Stimulated activated CD4-positive, alpha-beta T cell treated with anti-CD3 and anti-CD28 coated beads, Interleukin-15, amount 100 ng/mL, for 1 hour (primary cell): Measurements from ENCODE around the gene CD82.

ENCODE experiments used
- DNase-seq, 2 donors: peaks; one replicate each; pipeline ENCODE4 v3.0.0-alpha.2; 2020; ENCODE audit warnings: low read depth in 1 of 2, low spot score in 1 of 2

The CD82 gene

DNA sequence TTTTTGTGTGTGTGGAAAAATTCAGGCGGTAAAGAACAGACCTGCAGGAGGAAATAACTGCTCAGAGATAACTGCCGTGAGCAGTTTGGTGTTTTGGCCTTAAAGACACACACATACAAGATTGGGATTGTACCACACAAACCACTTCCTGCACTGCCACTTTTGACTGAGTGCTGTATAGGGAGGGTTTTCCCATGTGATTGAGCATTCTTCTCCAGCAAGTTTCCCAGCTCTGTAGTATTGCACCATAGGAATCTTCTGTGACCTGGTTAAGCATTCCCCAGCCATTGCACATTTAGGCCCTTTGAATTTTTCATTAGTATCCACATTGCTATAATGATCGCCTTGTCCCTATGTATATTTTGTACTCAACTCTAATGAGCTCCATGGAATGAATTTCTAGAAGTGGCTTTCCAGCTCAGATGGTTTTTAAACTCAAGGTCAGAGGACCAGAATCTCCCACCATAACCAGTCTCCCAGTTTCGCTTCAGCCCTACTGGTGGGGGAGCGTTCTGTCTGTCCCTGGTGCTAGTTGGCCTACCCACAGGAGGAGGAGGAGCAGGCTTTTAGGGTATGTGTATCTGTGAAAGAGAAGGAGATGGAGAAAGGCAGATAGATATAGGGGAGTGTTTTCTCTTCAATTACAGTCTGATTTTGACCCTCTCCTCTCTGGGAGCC, 9.3 kb downstream of the CD82 start:
- peak in 1 of 2 donors; percentile 17 for DNase-seq

DNA sequence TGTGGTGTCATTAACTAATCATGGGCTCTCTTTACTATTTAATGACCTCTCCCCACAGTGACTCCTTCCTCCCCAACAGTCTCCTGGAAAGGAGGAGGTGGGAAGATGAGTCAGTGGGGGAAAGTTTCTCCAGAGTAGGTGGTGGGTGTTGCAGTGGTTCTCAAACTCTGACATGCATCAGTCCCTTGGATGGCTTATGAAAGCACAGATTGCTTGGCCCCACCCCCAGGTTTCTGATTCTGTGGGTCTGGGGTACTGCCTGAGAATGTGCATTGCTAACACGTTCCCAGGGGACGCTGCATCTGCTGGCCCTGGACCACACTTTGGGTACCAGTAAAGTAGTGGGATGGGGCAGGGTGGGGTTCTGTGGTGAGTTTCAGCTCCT, 9.8 kb downstream of the CD82 start:
- DNase-seq = no peak

GRCh38 chr11:44575962-44576361, 10.5 kb downstream of the CD82 start:
- no peak for DNase-seq

GRCh38 chr11:44576656-44577055, 11.2 kb downstream of the CD82 start:
- DNase-seq = no peak

DNA sequence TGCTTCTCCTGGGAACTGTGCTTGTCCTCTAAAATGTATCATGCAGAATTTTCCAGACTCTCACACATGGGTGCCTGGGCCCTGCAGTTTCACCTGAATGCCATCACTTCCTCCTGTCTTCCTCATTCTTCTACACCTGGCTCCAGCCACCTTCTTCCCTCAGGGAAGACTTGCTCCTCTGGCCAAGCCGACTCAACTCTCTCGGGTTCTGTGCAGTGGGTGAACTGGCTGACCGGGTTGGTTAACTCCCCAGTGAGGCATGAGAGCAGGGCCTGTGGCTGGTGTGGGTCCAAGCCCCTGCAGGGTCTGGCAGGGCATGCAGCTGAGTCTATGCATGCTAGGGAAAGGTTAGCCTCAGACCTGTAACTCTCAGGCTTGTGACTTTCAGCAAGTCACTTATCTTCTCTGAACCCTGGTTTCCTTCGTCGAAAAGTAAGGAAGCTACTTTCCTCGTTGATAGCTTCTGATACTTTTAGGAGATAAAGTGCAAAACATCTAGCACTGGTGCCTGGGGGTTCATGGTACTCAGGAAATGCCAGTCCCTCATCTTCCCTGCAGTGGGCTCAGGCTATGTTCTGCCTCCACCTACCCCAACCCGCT, 11.9 kb downstream of the CD82 start:
- no peak for DNase-seq

DNA sequence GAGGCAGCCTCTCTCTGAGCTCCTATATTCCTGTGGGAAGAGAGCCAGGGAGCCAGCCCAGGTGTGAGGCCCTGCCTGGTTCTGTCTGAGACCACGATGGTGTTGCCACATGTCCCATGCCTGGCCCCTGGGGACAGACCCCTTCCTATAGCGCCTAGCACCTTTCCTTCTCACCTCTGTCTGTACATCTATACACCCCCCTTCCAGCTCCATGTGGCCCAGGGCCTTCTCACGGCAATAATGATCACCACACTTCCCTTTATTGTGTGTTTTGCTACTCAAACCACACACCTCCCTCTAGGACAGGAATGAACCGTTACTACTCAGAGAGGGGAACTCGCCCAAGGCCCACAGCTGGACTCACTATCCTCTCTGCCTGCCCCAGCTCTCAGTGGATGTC, 12.8 kb downstream of the CD82 start:
- no peak for DNase-seq

DNA sequence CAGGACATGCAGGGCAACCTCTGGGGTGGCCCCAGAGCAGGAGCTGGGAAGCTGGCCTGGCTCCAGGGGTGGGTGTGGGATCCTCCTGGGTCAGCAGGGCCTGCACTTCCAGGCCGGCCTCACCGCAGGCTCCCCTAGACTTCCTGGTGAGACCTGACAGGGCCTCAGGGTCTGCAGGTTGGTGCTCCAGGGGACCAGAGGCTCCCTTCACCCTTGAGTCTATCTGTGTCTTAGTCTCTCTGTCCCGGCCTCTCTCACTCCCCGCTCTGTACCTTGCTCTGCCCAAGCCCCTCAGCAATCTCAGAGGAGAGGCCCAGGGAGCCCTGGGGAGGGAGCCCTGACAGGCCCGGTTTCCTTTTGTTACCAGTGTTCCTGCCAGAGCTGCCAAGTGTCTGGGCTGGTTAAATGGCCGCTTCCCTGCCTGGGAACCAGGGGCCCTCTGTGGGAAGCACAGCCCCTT, 13.9 kb downstream of the CD82 start:
- no peak for DNase-seq

- DNase-seq = no peak
Measured at GRCh38 chr11:44580701-44581100, 15.2 kb downstream of the CD82 start.

DNA sequence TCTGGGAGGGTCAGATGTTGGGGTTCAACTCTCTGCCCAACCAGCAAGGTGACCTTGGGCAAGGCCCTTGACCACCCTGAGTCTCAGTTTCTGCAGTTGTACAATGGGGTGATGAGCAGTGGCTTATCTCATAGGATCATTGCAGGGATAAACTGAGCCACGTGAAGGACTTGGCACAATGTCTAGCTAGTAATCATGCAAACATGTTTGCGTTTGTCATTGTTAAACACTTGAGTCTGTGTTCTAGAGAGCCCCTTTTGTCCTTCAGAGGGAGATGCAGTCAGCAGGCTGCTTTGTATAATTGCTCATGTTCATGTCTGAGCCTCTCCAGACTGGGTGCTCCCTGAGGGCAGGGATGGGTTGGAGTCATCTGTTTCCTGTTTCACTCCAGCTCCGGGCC, 15.8 kb downstream of the CD82 start:
- DNase-seq = no peak

DNA sequence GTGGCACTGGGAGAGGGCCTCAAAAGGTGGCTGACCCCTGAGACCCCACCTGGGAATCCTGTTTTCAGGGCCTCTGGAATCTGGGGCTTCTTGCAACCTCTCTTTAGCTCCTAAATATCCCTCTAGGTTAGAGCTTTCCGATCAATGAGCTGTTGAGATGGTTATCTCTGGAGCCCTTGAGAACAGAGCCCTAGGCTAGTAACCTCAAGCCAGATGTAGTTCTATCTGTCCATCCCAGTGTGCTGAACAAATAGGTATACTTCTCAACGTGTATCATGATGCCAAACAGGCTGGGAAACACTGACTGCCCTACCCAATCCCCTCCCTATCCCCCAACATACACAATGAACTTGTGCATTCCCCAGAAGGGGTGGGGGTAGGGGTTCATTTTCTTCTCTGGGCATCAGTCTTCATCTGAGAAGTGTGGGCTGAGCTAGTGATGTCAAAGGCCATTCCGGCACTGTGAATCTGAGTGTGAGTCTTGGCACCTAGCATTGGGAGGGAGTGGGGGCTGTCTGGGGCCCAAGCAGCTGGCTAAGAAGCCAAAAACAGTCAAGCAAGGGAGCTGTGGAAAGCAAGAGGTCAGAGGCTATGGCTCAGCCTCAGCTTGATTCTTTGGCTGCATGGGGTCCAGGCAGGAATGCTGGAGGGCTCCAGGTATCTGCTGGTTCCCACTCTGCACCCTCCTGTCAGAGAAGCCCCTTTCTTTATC, 17.3 kb downstream of the CD82 start:
- no peak for DNase-seq

- no peak for DNase-seq
Measured at GRCh38 chr11:44583353-44583669, 17.8 kb downstream of the CD82 start.

DNA sequence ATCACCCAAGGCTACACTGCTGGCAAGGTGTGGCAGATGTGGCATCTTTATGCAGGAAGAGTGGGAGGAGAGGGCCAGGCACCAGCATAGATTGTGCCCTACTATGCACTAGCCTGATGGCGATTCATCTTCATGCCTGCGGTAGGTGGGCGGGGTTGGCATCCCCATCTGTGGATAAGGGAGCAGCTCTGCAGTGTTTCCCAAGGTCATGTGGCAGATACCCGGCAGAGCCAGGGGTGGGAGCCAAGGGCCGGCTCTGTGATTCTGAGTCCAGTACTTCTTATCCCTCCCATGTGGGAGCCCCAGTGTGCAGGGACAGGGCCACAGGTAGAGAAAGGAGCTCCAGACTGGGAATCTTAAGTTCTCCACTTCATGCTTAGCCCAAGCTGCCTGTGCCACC, 20.0 kb downstream of the CD82 start:
- no peak for DNase-seq

- no peak for DNase-seq
Measured at GRCh38 chr11:44589301-44589700, 23.8 kb downstream of the CD82 start.

GRCh38 chr11:44590769-44591168, 25.3 kb downstream of the CD82 start:
- DNase-seq = no peak

DNA sequence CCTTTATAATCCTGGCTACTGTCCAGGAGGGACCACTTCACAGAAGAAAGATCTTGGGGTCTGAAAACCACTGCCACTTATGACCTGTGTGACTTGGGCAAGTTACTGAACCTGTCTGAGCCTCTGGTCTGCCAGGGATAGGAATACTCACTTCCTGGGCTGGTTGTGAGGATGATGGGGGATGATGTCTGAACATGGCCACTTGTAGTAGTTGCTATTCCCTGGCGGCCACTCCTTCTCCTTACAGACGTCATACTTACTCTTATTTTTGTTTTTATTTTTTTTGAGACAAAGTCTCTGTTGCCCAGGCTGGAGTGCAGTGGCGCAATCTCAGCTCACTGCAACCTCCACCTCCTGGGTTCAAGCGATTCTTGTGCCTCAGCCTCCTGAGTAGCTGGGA, 26.1 kb downstream of the CD82 start:
- no peak for DNase-seq

DNA sequence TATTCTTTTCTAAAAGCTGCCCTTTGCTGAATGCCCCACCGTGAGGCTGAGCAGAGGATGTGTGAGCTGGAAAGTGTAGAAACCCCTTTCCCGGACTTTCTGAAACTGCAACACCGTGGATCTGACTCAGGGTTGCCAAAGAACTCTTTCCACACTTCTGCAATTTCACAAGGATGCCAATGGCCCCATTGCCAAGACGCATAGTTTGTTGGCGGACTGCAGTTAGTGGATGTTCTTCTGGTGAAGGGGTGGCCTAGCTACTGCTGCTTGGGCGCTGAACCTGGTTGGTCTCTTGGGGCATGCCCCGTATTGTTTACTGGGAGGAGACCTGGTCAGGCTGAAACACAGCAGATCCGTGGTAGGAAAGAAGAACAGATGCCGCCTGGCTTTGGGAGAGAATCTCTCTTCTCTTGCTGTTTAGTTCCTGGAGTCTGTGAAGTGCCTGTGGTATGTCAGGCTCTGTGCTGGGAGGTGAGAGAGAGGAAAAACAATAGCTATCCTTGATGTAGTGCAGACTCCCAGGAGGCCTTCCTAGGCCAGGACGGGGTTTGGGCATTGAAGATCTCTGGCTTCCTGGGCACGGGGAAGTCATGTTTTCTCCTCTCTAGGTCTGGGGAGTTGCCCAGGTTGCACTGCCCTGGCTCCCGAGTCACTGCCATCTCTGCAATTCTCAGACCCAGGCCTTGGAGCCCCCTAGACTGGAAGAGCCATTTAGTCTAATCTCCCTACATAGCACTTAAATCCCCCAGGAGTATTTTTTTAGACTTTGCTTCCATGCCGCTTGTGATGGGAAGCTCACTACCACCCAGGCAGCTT, 26.9 kb downstream of the CD82 start:
- no peak for DNase-seq

DNA sequence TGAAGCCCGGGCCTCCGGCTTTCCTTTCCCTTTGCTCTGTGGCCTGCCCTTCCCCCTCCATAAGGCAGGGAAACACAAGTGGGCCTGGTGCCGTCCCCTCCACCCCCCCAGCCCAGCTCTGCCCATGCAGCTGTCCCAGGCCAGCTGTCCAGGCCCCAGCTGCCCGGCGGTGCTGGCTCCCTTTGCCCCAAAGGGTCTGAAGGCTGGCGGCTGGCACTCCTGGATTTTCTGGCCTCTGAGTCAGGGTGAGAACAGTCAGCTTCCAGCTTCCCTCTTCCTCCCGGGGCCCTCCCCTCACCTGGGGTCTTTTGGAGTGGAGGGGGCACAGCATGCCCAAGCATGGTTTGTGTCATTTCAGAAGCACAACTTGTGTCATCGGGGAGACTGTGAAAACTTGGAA, 27.8 kb downstream of the CD82 start:
- DNase-seq = no peak

GRCh38 chr11:44595006-44595405, 29.5 kb downstream of the CD82 start:
- no peak for DNase-seq

DNA sequence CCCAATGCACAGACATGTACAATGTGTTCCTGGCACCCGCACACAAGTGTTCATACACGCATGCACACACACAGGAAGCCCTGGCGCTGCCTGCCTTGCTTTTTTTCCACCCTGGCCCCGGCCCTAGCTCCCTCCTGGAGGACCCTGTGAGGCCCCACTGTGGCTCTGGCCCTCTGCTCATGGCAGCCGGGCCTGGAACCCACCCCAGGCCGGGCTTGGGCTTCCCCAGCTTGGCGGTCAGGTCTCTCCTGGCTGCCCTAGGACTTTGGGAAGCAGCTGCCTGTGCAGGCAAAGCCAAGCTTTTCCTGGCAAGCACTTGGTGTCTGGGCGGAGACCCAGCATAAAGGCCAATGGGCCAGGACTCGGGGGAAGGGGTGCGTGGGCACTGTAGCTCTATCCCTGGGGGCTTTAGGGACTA, 30.5 kb downstream of the CD82 start:
- DNase-seq = no peak

GRCh38 chr11:44596525-44597276, 31.2 kb downstream of the CD82 start:
- peak; percentile 32 to 42 for DNase-seq

DNA sequence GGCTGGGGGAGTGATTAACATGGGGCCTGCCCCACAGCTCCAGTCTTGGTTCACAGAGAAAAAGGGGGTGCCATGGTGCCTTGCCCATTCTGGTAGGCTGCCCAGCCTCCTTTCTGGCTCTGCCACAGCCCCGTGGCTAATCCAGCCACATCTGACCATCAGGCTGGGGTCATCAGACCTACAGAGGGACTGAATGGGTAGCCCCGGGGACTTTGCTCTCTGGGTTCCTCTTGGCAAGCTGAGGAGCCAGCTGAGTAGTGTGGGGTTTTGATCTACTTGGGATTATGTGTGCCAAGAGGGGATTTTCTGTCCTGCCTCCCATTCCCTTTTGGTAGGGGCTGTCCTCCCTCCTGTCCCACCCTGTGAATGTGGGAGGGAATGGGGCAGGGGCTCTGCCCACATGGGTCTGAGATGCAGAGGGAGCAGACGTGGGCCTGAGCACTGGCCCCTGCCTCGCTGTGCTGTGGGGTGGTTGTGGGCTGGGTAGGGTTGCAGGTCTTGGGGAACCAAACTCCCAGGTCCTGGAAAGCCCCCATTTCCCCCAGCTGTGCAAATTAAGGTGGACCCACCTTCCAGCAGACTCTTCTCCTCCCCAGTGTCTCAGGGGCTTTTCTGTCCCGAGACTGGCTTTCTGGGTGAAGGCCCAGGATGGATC, 32.0 kb downstream of the CD82 start:
- DNase-seq = no peak
